ENCODE data around the gene WEE2.
A peak's percentile ranks its signal among the peaks of the same experiment; 100 is the strongest.
"Not testable (repeated sequence)": the region's sequence is repeated elsewhere in the genome, so short reads cannot be mapped to it uniquely, and the experiment has no call there.

The WEE2 gene

GRCh38 chr7:141715794-141716689 is 7.9 kb downstream of the WEE2 start:
- DNase-seq = no peak

DNA sequence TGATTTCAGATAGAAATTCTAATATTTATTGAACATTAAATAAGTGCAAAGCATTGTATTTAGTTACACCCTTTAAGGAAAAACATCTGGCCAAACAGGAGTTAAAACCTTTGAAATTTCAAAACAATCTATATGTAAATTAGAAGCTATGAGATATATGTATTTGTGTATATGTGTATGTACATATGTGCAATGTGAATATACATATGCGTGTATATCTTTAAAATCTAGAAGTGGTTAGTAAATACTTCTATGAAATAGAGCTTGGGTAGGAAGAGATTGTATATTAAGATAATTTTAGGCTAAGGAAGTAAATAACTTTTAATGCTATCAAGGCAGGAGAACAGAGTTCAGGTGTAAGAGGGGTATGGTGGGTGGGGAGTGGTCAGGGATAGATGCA is 9.3 kb downstream of the WEE2 start:
- no peak for DNase-seq

DNA sequence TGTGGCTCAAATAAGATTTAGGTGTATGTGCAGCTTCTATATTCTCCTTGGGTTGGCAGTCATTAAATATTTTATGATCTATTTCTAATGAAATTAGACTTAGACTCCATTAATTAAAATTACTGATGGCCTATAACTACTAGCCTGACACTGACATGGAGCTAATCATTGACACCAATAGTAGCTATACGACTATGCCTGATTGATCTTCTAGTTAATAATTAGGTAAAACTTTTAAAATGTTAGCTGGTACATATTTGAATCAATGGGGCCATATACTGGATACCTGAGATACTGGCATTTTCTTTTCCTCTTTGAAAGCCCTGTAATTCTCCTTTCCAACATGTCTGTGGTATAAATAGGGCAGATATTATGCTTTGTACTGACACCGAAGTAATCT is 14.4 kb downstream of the WEE2 start:
- no peak for DNase-seq

DNA sequence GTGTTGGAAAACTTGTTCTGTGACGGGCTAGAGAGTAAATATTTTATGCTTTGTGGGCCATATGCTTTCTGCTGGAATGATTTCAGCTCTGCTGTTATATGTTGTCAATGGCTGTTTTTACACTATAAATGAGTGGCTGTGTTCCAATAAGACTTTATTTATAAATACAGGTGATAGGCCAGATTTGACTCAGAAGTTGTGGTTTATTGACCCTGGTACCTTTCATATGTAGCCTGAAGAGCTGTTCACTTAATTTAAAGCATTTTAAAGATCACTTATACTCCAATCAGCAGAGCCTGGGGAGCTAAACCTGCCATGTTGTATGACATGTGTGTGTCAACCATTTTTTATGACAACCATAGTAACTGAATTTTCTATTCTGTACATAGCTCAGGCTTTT is 20.9 kb downstream of the WEE2 start:
- no peak for DNase-seq

DNA sequence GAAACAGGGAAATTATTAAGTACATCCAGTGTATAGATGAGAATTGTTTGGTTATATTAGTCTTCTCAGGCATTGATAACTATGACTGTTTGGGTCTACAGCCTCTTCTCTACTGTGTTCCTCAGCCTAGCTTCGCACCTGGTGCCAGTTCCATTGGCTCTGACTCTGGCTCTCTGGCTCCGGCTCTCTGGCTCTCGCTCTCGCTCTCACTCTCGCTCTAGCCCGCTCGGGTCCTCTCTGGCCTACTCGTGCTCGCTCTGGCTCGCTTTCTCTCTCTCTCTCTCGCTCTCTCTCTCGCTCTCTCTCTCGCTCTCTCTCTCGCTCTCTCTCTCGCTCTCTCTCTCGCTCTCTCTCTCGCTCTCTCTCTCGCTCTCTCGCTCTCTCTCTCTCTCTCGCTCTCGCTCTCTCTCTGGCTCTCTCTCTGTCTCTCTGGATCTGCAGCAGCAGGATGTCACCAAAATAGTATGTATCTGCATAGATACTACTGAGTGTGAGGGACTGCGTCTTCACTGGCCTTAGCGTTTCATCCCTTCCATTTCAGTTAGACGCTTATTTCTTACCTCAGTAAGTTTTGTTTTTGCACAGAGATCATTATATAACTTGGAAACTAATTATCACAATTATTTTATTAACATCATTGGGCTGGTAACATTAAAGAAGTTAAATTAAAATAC is 23.5 kb downstream of the WEE2 start:
- no peak for DNase-seq

- no peak for DNase-seq
These were observed 29.1 kb downstream of the WEE2 start for GRCh38 chr7:141737118-141737835.

DNA sequence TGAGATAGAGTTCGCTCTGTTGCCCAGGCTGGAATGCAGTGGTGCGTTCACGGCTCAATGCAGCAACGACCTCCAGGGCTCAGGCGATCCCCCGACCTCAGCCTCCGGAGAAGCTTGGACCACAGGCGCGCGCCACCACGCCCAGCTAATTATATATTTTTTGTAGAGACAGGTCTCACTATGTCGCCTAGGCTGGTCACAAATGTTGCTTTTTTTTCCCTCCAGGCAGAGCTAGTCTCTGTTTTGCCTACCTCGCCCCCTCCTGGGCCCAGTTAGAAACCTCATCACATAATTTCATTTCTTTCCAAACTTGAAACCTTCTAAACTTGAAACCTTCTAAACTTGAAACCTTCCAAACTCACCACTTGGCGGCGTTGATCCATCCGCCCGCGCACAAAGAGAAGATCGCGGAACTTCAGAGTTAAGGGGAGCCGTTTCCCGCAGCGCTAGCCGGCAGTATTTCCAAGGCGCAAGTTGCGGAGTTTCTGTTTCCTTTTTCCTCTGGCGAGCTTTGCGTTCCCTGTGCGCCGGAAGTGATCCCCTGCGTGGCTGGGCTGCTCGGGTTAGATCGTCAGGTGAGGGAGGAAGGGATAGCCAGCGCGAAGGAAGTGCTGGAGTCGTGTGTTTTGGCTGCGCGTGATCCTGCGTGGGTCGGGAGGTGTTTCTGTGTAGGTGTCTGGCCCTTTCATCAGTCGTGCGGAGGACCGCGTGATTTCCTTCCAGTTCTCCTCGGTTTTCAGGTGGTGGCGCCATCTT is 29.9 kb downstream of the WEE2 start, which contains the start of gene SSBP1:
SSBP1 (plus strand) TSS at position 523 of the 756 bp plus-strand sequence. CDS start 809 bp downstream, outside the sequence.
- DNase-seq = peak; percentile 95

DNA sequence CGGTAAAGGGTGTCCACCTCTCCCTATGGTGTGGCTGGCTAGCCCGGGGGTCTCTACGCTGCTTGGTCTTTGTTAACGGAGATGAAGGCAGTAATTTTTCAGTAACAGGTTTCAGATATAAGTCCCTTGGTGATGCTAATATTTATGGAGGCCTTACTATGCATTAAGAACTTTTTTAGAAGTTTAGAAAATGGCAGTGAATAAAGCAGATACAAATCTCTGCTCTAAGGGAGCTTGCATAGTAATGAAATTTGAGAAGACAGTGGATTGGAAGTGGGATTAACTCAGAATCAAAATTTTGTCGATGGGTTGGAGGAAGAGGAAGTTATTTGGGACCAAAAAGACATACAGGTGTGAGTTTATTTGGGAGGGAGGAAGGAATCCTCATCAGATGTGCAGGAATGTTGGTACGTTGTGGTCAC is 30.4 kb downstream of the WEE2 start:
- DNase-seq = no peak

DNA sequence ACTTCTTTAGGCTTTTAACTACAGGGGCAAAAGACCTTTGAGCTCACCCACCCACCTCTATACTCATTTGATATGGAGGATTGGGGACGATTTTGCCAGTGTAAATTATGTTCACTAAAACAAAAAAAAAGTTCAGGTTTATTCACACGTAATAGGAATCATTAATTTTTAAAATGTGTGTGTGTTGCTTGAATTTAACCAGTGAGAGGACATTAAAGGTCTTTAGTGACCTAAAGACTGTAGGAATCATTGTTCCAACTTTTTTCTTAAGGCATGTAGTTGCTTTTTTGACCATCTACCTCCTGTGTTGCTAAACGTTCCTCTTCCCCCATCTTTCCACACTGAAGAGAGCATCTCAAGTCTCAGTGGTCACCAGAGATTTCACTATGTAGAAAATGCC is 31.1 kb downstream of the WEE2 start:
- no peak for DNase-seq

- DNase-seq = no peak
These were observed 34.1 kb downstream of the WEE2 start for GRCh38 chr7:141742229-141742628.

DNA sequence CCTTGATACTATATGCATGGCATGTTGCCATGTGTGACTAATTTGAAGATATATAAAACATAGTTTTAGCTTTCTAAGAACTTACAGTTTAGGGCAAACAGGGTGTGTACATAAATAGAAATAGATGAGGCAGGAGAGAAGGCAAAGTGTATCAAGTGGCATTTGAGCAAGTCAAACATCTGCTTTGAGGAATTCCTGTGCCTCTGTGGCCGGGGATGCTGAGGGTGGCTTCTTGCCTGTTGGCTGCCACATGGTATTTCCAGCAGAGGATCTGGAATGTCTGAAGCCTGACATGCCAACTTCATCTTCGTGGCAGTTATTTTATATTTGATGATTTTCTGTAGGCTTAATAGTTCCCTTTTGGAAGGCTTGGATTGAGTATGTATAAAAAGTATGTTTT is 36.0 kb downstream of the WEE2 start:
- DNase-seq = no peak

- no peak for DNase-seq
These were observed 40.2 kb downstream of the WEE2 start for GRCh38 chr7:141748396-141748795.

DNA sequence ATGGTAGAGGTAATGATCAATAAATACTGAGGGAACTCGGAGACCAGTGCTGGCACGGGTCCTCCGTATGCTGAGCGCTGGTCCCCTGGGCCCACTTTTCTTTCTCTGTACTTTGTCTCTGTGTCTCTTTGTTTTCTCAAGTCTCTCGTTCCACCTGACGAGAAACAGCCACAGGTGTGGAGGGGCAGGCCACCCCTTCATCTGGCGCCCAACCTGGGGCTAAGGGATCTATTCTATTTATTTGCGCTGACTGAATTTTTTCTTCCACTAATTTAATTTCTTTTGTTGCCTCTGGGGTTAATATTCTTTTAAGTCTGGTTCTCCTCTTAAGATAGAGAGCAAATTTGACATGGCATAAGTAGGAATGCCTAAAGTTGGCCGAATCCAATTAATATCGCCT is 43.8 kb downstream of the WEE2 start:
- not testable (repeated sequence) for DNase-seq

GRCh38 chr7:141752634-141753033 is 44.5 kb downstream of the WEE2 start:
- DNase-seq = no peak

DNA sequence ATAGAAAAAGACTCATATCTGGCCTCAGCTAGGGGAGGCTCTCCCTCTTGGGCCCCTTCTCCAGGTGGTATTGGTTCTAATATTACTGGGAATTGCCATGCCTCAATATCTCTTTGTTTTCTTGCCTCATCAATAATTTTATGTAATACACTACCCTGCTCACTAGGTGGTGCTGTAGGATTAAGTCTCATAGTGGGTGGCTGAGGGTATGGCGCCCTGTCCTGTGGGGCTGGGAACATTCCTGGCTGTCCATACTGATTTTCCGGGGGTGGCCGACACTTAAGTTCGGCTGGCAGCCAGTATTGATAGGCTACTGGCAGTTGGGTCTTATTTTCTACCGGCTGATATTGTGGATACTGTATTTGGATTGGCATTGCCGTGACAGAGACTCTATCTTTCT is 46.8 kb downstream of the WEE2 start:
- no peak for DNase-seq

GRCh38 chr7:141763797-141764196 is 55.6 kb downstream of the WEE2 start, which contains the start of gene TAS2R3:
TAS2R3 (plus strand) TSS chr7:141764097; CDS start chr7:141764159, 62 bp downstream.
- no peak for DNase-seq

DNA sequence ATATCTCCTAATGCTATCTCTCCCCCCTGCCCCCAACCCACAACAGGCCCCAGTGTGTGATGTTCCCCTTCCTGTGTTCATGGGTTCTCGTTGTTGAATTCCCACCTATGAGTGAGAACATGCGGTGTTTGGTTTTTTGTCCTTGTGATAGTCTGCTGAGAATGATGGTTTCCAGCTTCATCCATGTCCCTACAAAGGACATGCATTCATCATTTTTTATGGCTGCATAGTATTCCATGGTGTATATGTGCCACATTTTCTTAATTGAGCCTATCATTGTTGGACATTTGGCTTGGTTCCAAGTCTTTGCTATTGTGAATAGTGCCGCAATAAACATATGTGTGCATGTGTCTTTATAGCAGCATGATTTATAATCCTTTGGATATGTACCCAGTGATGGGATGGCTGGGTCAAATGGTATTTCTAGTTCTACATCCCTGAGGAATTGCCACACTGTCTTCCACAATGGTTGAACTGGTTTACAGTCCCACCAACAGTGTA is 62.0 kb downstream of the WEE2 start:
- DNase-seq = not testable (repeated sequence)

DNA sequence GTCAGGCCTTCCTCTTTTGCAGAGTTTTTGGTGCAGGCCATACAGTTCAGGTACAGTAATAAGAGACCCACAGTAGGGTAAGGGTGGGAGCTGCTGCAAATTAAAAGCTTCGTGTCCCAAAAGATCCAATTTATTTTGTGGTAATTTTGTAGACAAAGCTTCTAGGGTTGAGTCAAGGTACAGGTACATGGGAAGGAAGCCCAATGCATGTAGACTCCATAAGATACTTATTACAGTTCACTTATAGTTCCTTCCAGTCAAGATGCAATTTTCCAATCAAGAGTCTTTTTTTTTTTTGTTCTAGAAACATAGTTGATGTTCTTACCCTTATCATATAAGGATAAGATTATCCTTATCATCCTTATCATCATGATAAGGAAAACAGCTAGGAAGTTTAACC is 68.2 kb downstream of the WEE2 start, which contains the start of gene TAS2R4:
TAS2R4 (plus strand) TSS at position 301 of the 400 bp plus-strand sequence. CDS start 1,815 bp downstream, outside the sequence.
- no peak for DNase-seq
